HepG2 (cell line): ENCODE measurements around the gene OR52A1. TPM values are rescaled to one million over a fixed set of nuclear protein-coding genes. Genes with fewer than 3 reads are reported as not detected.

ENCODE experiments used
- ATAC-seq: fragments of 200-7000 bp; cut with Tn5 transposase; 3 replicates; pipeline ENCODE4 v1.9.1; 2020; ENCODE audit warnings: mild to moderate bottlenecking, moderate library complexity
- BruUV-seq: library from RNA; stranded (reverse); fragments of 400-500 nt; replicated peaks from 2 replicates; lab custom pipeline; 2021; lab: Mats Ljungman, UMichigan
- CTCF ChIA-PET: fragments of 300-600 bp; formaldehyde crosslinking; extraction: SDS; loops from one replicate; lab custom pipeline; 2021; ENCODE audit warnings: low total read pairs, inconsistent platforms, low intra/inter-chr PET ratio; lab: Yijun Ruan, JAX
- POLR2A ChIA-PET: fragments of 350-600 bp; sonication (Branson Sonifier 250); formaldehyde crosslinking; loops from one replicate; lab custom pipeline; 2020; ENCODE audit warnings: antibody characterized with exemption, inconsistent platforms; lab: Yijun Ruan, JAX
- DNase-seq: peaks from one replicate; pipeline ENCODE4 v3.0.0-alpha.2; 2015; ENCODE audit warnings: low spot score
- FAIRE-seq: peaks from 3 replicates; lab custom pipeline; 2011; peaks lifted over from hg19 to GRCh38; lab: Jason Lieb, UNC
- H2AFZ ChIP-seq: one replicate; pipeline ENCODE4 v1.6.1; 2011; ENCODE audit warnings: low read length, inconsistent platforms
- H3K27ac ChIP-seq: fragments of 300-600 bp; 3 replicates; pipeline ENCODE4 v1.8.0; 2011; ENCODE audit warnings: mixed run types, mild to moderate bottlenecking, mixed read lengths, low read length, inconsistent platforms; ENCODE audit not compliant: insufficient read depth; ENCODE audit errors: extremely low read length
- H3K27me3 ChIP-seq, 2 experiments: fragments of 200-600 bp in 1 of 2; 2 replicates in 1 of 2; 3 replicates in 1 of 2; pipeline versions ENCODE4 v1.6.0 to v1.8.0; 2011; ENCODE audit warnings: low read length in 2 of 2, mild to moderate bottlenecking in 2 of 2, moderate library complexity in 2 of 2, inconsistent platforms in 1 of 2; ENCODE audit not compliant: insufficient read depth in 2 of 2, control insufficient read depth in 1 of 2
- H3K36me3 ChIP-seq, 2 experiments: fragments of 200-600 bp in 1 of 2; replicated peaks in 1 of 2; 2 replicates in 1 of 2; 3 replicates in 1 of 2; pipeline versions ENCODE4 v1.5.1 to v1.8.0; 2011; ENCODE audit warnings: low read length in 2 of 2, inconsistent platforms in 1 of 2; ENCODE audit not compliant: insufficient read depth in 2 of 2, control insufficient read depth in 1 of 2
- H3K4me1 ChIP-seq: 2 replicates; pipeline ENCODE4 v1.5.1; 2012; ENCODE audit warnings: low read length, inconsistent platforms; ENCODE audit not compliant: insufficient read depth
- H3K4me2 ChIP-seq: 2 replicates; pipeline ENCODE4 v1.6.0; 2011; ENCODE audit warnings: low read depth, low read length, inconsistent platforms
- H3K4me3 ChIP-seq, 3 experiments: fragments of 200-600 bp in 1 of 3; sonication (generic), shearing (Covaris generic) in 1 of 3; replicated peaks in 1 of 3; 2 replicates each; pipeline ENCODE4 v1.5.1; 2011 to 2016; ENCODE audit warnings: low read length in 3 of 3, inconsistent platforms in 2 of 3, low read depth in 2 of 3, mild to moderate bottlenecking in 2 of 3, control low read depth in 1 of 3, mixed read lengths in 1 of 3; ENCODE audit not compliant: insufficient read depth in 1 of 3
- H3K79me2 ChIP-seq: one replicate; pipeline ENCODE4 v1.6.1; 2011; ENCODE audit warnings: low read length, inconsistent platforms; ENCODE audit not compliant: insufficient read depth
- H3K9ac ChIP-seq: 2 replicates; pipeline ENCODE4 v1.6.0; 2011; ENCODE audit warnings: mild to moderate bottlenecking, low read depth, low read length, inconsistent platforms; ENCODE audit not compliant: insufficient read depth
- H3K9me3 ChIP-seq: 2 replicates; pipeline ENCODE4 v1.5.1; 2012; ENCODE audit warnings: mild to moderate bottlenecking, low read length
- H4K20me1 ChIP-seq: 2 replicates; pipeline ENCODE4 v1.6.0; 2011; ENCODE audit warnings: inconsistent platforms, mild to moderate bottlenecking, low read length, moderate library complexity; ENCODE audit not compliant: insufficient read depth
- GPN1 ChIP-seq: sonication (generic); formaldehyde crosslinking; IDR thresholded peaks from 2 replicates; pipeline ENCODE4 v1.5.1; 2020; ENCODE audit warnings: missing genetic modification reagents, borderline replicate concordance
- HOXA9 ChIP-seq: sonication (generic); formaldehyde crosslinking; IDR thresholded peaks from 2 replicates; pipeline ENCODE4 v1.8.1; 2022; ENCODE audit warnings: missing genetic modification reagents, mild to moderate bottlenecking, moderate library complexity, borderline replicate concordance
- MAFG ChIP-seq: sonication (generic); formaldehyde crosslinking; IDR thresholded peaks from 2 replicates; pipeline ENCODE4 v1.5.1; 2020; ENCODE audit warnings: mild to moderate bottlenecking, missing genetic modification reagents
- MED8 ChIP-seq: sonication (generic); formaldehyde crosslinking; IDR thresholded peaks from 2 replicates; pipeline ENCODE4 v1.8.1; 2023; ENCODE audit warnings: mild to moderate bottlenecking, missing genetic modification reagents; ENCODE audit not compliant: insufficient replicate concordance
- MTA3 ChIP-seq: sonication (generic); formaldehyde crosslinking; IDR thresholded peaks from 2 replicates; pipeline ENCODE4 v1.4.0; 2020; ENCODE audit warnings: missing genetic modification reagents
- POGZ ChIP-seq: sonication (generic); formaldehyde crosslinking; IDR thresholded peaks from 2 replicates; pipeline ENCODE4 v1.4.0; 2020; ENCODE audit warnings: mild to moderate bottlenecking, missing genetic modification reagents
- RAD21 ChIP-seq: fragments of 450-650 bp; formaldehyde crosslinking; IDR thresholded peaks from 2 replicates; pipeline ENCODE4 v1.5.0; 2020; ENCODE audit warnings: mild to moderate bottlenecking
- RAD51 ChIP-seq: fragments of 450-650 bp; IDR thresholded peaks from 2 replicates; pipeline ENCODE4 v1.6.1; 2016; ENCODE audit warnings: borderline replicate concordance
- RFX3 ChIP-seq: IDR thresholded peaks from 2 replicates; pipeline ENCODE4 v1.6.1; 2016; ENCODE audit warnings: missing biosample characterization, missing genetic modification reagents
- SIN3A ChIP-seq: IDR thresholded peaks from 2 replicates; pipeline ENCODE4 v1.6.1; 2011; ENCODE audit warnings: low read depth, mild to moderate bottlenecking, control low read depth, low read length, borderline replicate concordance
- SRY ChIP-seq: sonication (generic); formaldehyde crosslinking; IDR thresholded peaks from 2 replicates; pipeline ENCODE4 v1.8.0; 2022; ENCODE audit warnings: mild to moderate bottlenecking, missing genetic modification reagents
- ZEB1 ChIP-seq: IDR thresholded peaks from 2 replicates; pipeline ENCODE4 v1.6.1; 2012; ENCODE audit warnings: mild to moderate bottlenecking, low read depth, inconsistent platforms; ENCODE audit not compliant: insufficient replicate concordance
- ZFX ChIP-seq: sonication (generic); formaldehyde crosslinking; IDR thresholded peaks from 2 replicates; pipeline ENCODE4 v1.4.0; 2020; ENCODE audit warnings: mild to moderate bottlenecking, low read depth, missing genetic modification reagents, moderate library complexity
- ZNF276 ChIP-seq: sonication (generic); formaldehyde crosslinking; IDR thresholded peaks from 2 replicates; pipeline ENCODE4 v1.4.0; 2020; ENCODE audit warnings: mild to moderate bottlenecking, low read depth, missing genetic modification reagents
- ZNF280B ChIP-seq: sonication (generic); formaldehyde crosslinking; IDR thresholded peaks from 2 replicates; pipeline ENCODE4 v1.5.0; 2020; ENCODE audit warnings: missing genetic modification reagents, mild to moderate bottlenecking, borderline replicate concordance
- ZNF296 ChIP-seq: sonication (generic); formaldehyde crosslinking; conservative IDR thresholded peaks from 2 replicates; pipeline ENCODE4 v1.5.0; 2020; ENCODE audit warnings: mild to moderate bottlenecking, missing genetic modification reagents
- ZNF337 ChIP-seq: sonication (generic); formaldehyde crosslinking; IDR thresholded peaks from 2 replicates; pipeline ENCODE4 v1.5.1; 2020; ENCODE audit warnings: missing genetic modification reagents, low read depth, mild to moderate bottlenecking, borderline replicate concordance
- ZNF33A ChIP-seq: sonication (generic); formaldehyde crosslinking; IDR thresholded peaks from 2 replicates; pipeline ENCODE4 v1.5.1; 2020; ENCODE audit warnings: missing genetic modification reagents, mild to moderate bottlenecking, moderate library complexity, borderline replicate concordance
- WGBS: methylation state at CpG from one replicate; pipeline ENCODE4 v1.1.6; 2017; ENCODE audit warnings: low lambda C conversion rate; 5-methylcytosine and 5-hydroxymethylcytosine counted together
- in situ Hi-C: cut with HindIII; loops from 2 replicates; pipeline ENCODE4 v1.10.0; 2017; ENCODE audit warnings: low pct_unique_long_range_greater_than_20kb; ENCODE audit not compliant: extremely low pct_ligation_motif_present
- intact Hi-C: fragments of 100-400 bp; cut with micrococcal nuclease; formaldehyde crosslinking; loops from one replicate; pipeline ENCODE4 v1.10.0; 2022; ENCODE audit not compliant: unreplicated experiment
- polyA plus RNA-seq, 8 experiments: library from polyadenylated mRNA; depleted of rRNA in 3 of 8; stranded (reverse) in 7 of 8; unstranded in 1 of 8; fragments of >200 nt; fragmentation: Illumina TruSeq in 4 of 8; extraction: Trizol in 4 of 8; gene quantifications; 2 replicates each; pipeline versions ENCODE4 v1.2.1 to v1.2.3, GENCODE V29; 2011 to 2016; ENCODE audit warnings: low read depth in 4 of 8, missing spikeins in 1 of 8, mixed read lengths in 1 of 8; ENCODE audit not compliant: insufficient read depth in 1 of 8
- total RNA-seq, 5 experiments: library from RNA; depleted of rRNA; stranded (reverse); fragments of >200 nt; fragmentation: Illumina TruSeq; extraction: Trizol; gene quantifications; 2 replicates each; pipeline ENCODE4 v1.2.3, GENCODE V29; 2016; ENCODE audit warnings: low read depth in 1 of 5

Gene OR52A1
- total and polyA plus RNA-seq, 2 of the 13 experiments (the other 11 are each of a cell fraction or from before 2014, with no cell fraction given): not detected

GRCh38 chr11:5196731-5197130 lies 42.2 kb upstream of the OR52A1 start (continued):
- no peak for TF ChIP-seq ZNF276 (CRISPR knock-in tag)
- TF ChIP-seq ZEB1: no peak

GRCh38 chr11:5196067-5196466 lies 41.5 kb upstream of the OR52A1 start:
- Histone ChIP-seq H2AFZ (no peak overlapping the region), H3K9me3 (no peaks in the 10 kb centered on the region), H3K79me2 (no peaks in the 10 kb centered on the region), H3K9ac (no peak overlapping the region), H3K4me1 (no peaks in the 10 kb centered on the region), H3K4me2 (no peak overlapping the region), H3K4me3 (no peak overlapping the region), H3K27me3 (no peaks in the 10 kb centered on the region), H3K36me3 (no peaks in the 10 kb centered on the region), H4K20me1 (no peaks in the 10 kb centered on the region), H3K27ac (no peak overlapping the region)
- BruUV-seq: no TSS peak
- no peak for FAIRE-seq
- 0% methylated on average over 2 of the region's 5 CpGs for WGBS
- in situ Hi-C loops: no loop called here
- TF ChIP-seq SRY (no peak), ZNF296 (no peak), ZNF280B (CRISPR knock-in tag) (no peak), MAFG (no peak), MED8 (CRISPR knock-in tag) (no peak), HOXA9 (no peak), POGZ (no peak), MTA3 (CRISPR knock-in tag) (no peak), GPN1 (CRISPR knock-in tag) (no peak), RAD21 (CRISPR knock-in tag) (no peak), ZFX (CRISPR knock-in tag) (no peak), ZNF33A (CRISPR knock-in tag) (no peak), RAD51 (no peak), SIN3A (no peak), RFX3 (CRISPR knock-in tag) (no peak), ZNF337 (no peak)
- CTCF ChIA-PET: no interaction called here
- POLR2A ChIA-PET: no interaction called here
- DNase-seq: no peak
- no peak for ATAC-seq
- intact Hi-C loops: no loop called here
